Ovary (tissue), 9 donors: ENCODE measurements around the gene DNAH17. TPM values are rescaled to one million over a fixed set of nuclear protein-coding genes. Genes with fewer than 3 reads are reported as not detected.

ENCODE experiments used
- DNase-seq, 5 donors: peaks; one replicate each; pipeline ENCODE4 v3.0.0-alpha.2; 2019 to 2020
- H3K27ac ChIP-seq, 2 donors: fragments of 200-600 bp; one replicate each; pipeline versions ENCODE4 v1.5.1 to v1.8.0; 2019 to 2022
- H3K27me3 ChIP-seq: fragments of 200-600 bp; one replicate; pipeline ENCODE4 v1.8.0; 2022
- H3K36me3 ChIP-seq: fragments of 200-600 bp; sonication (generic); one replicate; pipeline ENCODE4 v1.5.1; 2019
- H3K4me1 ChIP-seq: one replicate; pipeline ENCODE4 v1.8.1; 2013; ENCODE audit warnings: mild to moderate bottlenecking, moderate library complexity; ENCODE audit not compliant: insufficient read depth
- H3K4me3 ChIP-seq: fragments of 200-600 bp; sonication (generic); one replicate; pipeline ENCODE4 v1.5.1; 2017
- H3K9me3 ChIP-seq, 2 donors: fragments of 200-600 bp in 1 of 2; sonication (generic) in 1 of 2; one replicate each; pipeline versions ENCODE4 v1.5.1 to v1.8.1; 2013 to 2019; ENCODE audit warnings: mild to moderate bottlenecking in 1 of 2, moderate library complexity in 1 of 2
- EP300 ChIP-seq: sonication (generic); formaldehyde crosslinking; IDR thresholded peaks from one replicate; pipeline ENCODE4 v1.6.1; 2017; ENCODE audit warnings: antibody characterized with exemption
- POLR2A ChIP-seq: fragments of 450-650 bp; IDR thresholded peaks from one replicate; pipeline ENCODE4 v1.6.1; 2017; ENCODE audit warnings: antibody characterized with exemption, mild to moderate bottlenecking, moderate library complexity
- WGBS, 3 donors: extraction: QIAGEN DNeasy Blood & Tissue Kit in 1 of 3; methylation state at CpG; one replicate each; pipeline versions ENCODE4 v1.1.5 to v1.1.7; 2013 to 2017; 5-methylcytosine and 5-hydroxymethylcytosine counted together
- intact Hi-C, 4 donors: fragments of 100-400 bp; cut with DNase I; formaldehyde crosslinking; loops; one replicate each; pipeline versions ENCODE4 v1.11.0 to v1.15.1; 2022 to 2023
- polyA plus RNA-seq, 2 donors: library from polyadenylated mRNA; stranded (reverse); fragments of 200-250 nt in 1 of 2; fragments of 350-450 nt in 1 of 2; fragmentation: Illumina TruSeq in 1 of 2; extraction: RNeasy Lipid Tissue Mini Kit (QIAGEN cat#74804) in 1 of 2; gene quantifications; one replicate each; pipeline ENCODE4 v1.2.3, GENCODE V29; 2013 to 2014
- total RNA-seq, 7 donors: library from RNA; depleted of rRNA in 2 of 7; stranded (reverse); fragments of >200 nt in 2 of 7; fragmentation: NEBNext Ultra II Directional in 3 of 7; extraction: Animal tissue kit (Norgen Biotek cat#: 25700) in 3 of 7; gene quantifications; one replicate each; pipeline versions ENCODE4 v1.1.0 to v1.2.4, GENCODE V29; 2016 to 2023
- TF ChIP-seq, protein P1 (sequence below), 3 donors: fragments of 450-650 bp in 2 of 3; fragments of 200-600 bp in 1 of 3; IDR thresholded peaks; one replicate each; pipeline versions ENCODE4 v1.5.1 to v1.8.0; 2016 to 2022; ENCODE audit warnings: antibody characterized with exemption in 3 of 3, mild to moderate bottlenecking in 1 of 3
- donor health status: DM: no; HTN: no; CAD: no; lungs with moderate emphysema.
- donor health status: DM: no; HTN: no; CAD: no.
- donor health status: Bipolar disorder and iron deficiency.
- donor health status: DM: yes; HTN: yes; CAD: no.
- donor health status: DM: no; HTN: no; CAD: no.
- donor health status: DM: yes; HTN: yes; CAD: no.

Gene DNAH17
- total and polyA plus RNA-seq, 9 donors, result 0.07 to 0.25 (median 0.12) TPM; not detected in 6

DNA sequence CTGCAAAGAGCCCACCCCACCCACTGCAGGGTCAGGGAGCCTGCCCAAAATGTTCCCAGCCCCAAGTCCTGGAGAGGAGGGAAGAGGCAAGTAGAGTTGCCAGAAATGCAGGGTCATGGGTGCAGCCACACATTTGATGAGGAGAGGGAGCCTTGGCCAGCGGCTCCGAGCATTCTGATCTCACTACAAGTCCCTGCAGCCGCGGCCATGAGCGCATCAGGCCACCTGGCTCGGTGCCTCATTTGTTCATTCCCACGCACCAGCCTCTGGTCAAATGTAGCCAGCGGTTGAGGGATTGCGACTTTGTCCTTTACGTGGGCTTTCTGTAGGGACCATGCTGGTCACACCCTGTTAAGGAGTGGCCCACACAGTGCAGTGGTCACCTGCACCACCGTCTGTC is 150.1 kb downstream of the DNAH17 start:
- Histone ChIP-seq H3K4me1 (no peaks in the 10 kb centered on the region), H3K9me3 (no peaks in the 10 kb centered on the region), H3K27ac (no peak overlapping the region), H3K27me3 (no peaks in the 10 kb centered on the region), H3K36me3 (no peaks in the 10 kb centered on the region), H3K4me3 (no peak overlapping the region)
- intact Hi-C loops, result loop anchor here in 3 of 4 donors (10.0 kb wide), 2 partner anchors 132 to 312 kb away; no protein-coding TSS in a partner anchor
- DNase-seq, result no peak
- TF ChIP-seq EP300 (no peak), POLR2A (no peak)
- TF ChIP-seq, protein P1, sequence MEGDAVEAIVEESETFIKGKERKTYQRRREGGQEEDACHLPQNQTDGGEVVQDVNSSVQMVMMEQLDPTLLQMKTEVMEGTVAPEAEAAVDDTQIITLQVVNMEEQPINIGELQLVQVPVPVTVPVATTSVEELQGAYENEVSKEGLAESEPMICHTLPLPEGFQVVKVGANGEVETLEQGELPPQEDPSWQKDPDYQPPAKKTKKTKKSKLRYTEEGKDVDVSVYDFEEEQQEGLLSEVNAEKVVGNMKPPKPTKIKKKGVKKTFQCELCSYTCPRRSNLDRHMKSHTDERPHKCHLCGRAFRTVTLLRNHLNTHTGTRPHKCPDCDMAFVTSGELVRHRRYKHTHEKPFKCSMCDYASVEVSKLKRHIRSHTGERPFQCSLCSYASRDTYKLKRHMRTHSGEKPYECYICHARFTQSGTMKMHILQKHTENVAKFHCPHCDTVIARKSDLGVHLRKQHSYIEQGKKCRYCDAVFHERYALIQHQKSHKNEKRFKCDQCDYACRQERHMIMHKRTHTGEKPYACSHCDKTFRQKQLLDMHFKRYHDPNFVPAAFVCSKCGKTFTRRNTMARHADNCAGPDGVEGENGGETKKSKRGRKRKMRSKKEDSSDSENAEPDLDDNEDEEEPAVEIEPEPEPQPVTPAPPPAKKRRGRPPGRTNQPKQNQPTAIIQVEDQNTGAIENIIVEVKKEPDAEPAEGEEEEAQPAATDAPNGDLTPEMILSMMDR (IDR thresholded peaks at IDR 0.05), result no peak
- WGBS, 3 donors, result 69 to 73% (median 70%) methylated on average over 11 of the region's 11 CpGs

- Histone ChIP-seq H3K9me3 (no peaks in the 10 kb centered on the region), H3K27me3 (no peaks in the 10 kb centered on the region), H3K4me1 (no peaks in the 10 kb centered on the region), H3K4me3 (no peak overlapping the region), H3K27ac (no peak overlapping the region), H3K36me3 (no peaks in the 10 kb centered on the region)
- DNase-seq, result no peak
- TF ChIP-seq, protein P1 (IDR thresholded peaks at IDR 0.05), result no peak
- no peak for TF ChIP-seq POLR2A
- no peak for TF ChIP-seq EP300
- 91 to 92% (median 91%) methylated on average over 22 of the region's 22 CpGs for WGBS, 3 donors
- intact Hi-C loops, result loop anchor here in 3 of 4 donors (10.0 kb wide), 2 partner anchors 132 to 312 kb away; no protein-coding TSS in a partner anchor
These were observed 150.8 kb downstream of the DNAH17 start for GRCh38 chr17:78426293-78426879.

DNA sequence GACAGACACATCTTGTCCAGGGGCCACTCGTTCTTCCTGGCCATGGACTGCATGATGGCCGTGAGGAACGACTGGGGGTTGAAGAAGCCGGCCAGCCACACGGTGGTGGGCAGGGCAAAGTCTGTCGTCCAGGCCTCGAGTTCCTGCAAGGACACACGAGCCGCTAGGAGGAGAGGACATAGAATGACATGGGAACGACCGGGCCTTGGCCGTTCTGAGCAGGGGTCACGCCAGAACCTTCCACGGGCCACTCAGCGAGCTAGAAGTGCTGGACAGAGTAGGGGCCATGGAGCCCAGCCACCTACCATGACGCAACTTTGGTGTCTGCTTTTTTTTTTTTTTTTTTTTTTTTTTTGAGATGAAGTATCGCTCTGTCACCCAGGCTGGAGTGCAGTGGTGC is 151.8 kb downstream of the DNAH17 start:
- no peak for DNase-seq
- no peak overlapping the region for H3K4me3 ChIP-seq
- H3K27me3 ChIP-seq, result no peaks in the 10 kb centered on the region
- intact Hi-C loops, result loop anchor here in 3 of 4 donors (10.0 kb wide), 2 partner anchors 131 to 311 kb away; no protein-coding TSS in a partner anchor
- no peak overlapping the region for H3K27ac ChIP-seq
- 86 to 91% (median 89%) methylated on average over 17 of the region's 17 CpGs for WGBS, 3 donors
- H3K9me3 ChIP-seq, result no peaks in the 10 kb centered on the region
- H3K4me1 ChIP-seq, result no peaks in the 10 kb centered on the region
- TF ChIP-seq, protein P1 (IDR thresholded peaks at IDR 0.05), result no peak
- TF ChIP-seq EP300, result no peak
- no peak for TF ChIP-seq POLR2A
- no peaks in the 10 kb centered on the region for H3K36me3 ChIP-seq

DNA sequence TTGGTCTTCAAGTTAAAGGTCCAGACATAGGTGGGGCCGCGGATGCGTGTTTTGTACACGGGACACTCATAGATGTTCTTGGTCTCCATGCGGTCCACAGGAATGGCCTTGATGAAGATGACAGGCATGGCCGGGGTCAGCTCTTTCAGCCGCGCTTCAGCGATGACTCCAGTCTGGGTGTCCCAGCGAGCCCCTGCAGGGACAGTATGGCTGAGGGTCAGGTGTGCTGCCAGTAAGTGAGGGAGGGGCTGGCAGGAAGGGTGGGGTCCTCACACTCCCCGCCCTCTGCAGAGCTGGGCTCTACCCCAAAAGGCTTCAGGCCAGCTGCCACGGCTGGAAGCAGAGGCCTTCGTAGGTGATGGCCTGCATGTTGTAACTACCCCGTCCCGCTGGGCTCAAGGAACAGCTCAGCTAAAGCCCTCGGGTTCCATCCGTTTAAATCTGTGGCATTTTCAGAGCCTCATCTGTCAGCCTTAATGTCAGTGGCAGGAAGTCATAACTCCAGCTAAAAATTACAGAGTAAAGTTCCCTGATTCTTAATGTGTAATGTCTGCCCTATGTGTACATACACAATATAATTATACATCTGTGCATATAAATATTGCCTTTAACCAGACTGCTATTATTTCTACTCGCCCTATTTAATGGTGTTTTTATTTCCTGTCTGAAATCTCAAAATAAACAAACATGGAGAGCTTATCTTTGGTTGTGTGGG is 153.1 kb downstream of the DNAH17 start:
- Histone ChIP-seq H3K4me3 (no peak overlapping the region), H3K4me1 (no peaks in the 10 kb centered on the region), H3K27ac (no peak overlapping the region), H3K36me3 (no peaks in the 10 kb centered on the region), H3K9me3 (no peaks in the 10 kb centered on the region), H3K27me3 (no peaks in the 10 kb centered on the region)
- no peak for DNase-seq
- intact Hi-C loops, result loop anchor here (2.0 to 10.0 kb wide), 7 partner anchors 62 to 309 kb away; partner anchors contain the start of gene SOCS3 (in 2 of the 4)
- 72 to 79% (median 76%) methylated on average over 18 of the region's 18 CpGs for WGBS, 3 donors
- TF ChIP-seq EP300, result no peak
- TF ChIP-seq, protein P1 (IDR thresholded peaks at IDR 0.05), result no peak
- no peak for TF ChIP-seq POLR2A
